GM12875 (cell line): ENCODE data around the gene NCAPH2.

Experiments
- H3K4me3 ChIP-seq: one replicate; pipeline ENCODE4 v1.5.1; 2011; ENCODE audit warnings: low read depth, low read length, control low read depth
- CTCF ChIP-seq: IDR thresholded peaks from 2 replicates; pipeline ENCODE4 v1.5.1; 2011; ENCODE audit warnings: low read depth, mild to moderate bottlenecking, control low read depth, inconsistent platforms, low read length, moderate library complexity, borderline replicate concordance; ENCODE audit not compliant: insufficient read depth

NCAPH2 gene

GRCh38 chr22:50573491-50574382 is 65.7 kb downstream of the NCAPH2 start:
- H3K4me3 ChIP-seq: no peak overlapping the region
- no peak for TF ChIP-seq CTCF

- H3K4me3 ChIP-seq: no peak overlapping the region
- TF ChIP-seq CTCF: no peak
Observed at GRCh38 chr22:50574383-50574755, 66.3 kb downstream of the NCAPH2 start.
